ENCODE data around the gene SIT1. TPM values are rescaled to one million over a fixed set of nuclear protein-coding genes. Genes with fewer than 3 reads are reported as not detected.
A peak's percentile ranks its signal among the peaks of the same experiment; 100 is the strongest.

Gene SIT1
- total RNA-seq, 6 donors from 2014 or later: 1.1 to 3.1 (median 1.8) TPM; not detected in 1

DNA sequence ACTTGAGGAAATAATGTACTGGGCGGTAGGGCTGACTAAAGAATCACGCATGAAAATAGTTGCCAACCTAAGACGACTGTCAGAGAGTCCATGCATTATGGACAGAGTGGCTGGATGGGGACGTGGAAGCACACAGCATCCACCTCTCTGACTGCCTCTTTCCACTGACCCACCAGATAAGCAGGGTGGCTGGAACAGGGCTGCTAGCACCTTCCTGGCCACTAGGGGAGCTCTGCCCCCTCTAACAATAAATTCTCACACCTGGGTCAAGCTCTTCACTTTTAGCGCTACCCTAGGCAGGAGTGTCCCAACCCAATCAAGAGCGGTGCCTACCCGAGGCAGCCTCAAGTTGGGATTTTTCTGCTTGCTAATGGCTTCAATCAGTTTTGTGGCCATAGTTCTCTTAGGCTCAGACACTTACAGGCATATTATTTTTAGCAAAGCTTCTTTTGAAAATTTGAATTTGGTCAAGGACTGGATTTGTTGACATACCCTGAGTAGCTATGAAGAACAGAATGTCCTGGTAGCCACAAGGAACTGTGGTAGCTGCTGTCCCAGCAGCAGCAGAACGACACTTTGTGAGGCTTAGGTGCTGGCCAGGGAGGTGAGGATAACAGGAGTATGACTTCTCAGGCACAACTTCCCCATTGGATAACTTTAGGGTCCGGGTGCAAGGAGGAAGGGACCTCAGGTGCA, 45.9 kb upstream of the SIT1 start:
- DNase-seq (peak in 1 of 2 donors; percentile 71), ATAC-seq (ENCODE audit: low FRiP score in 2 of 2) (peak; percentile 81 to 89)
- peaks cover 44 to 61% (median 55%) of the 10 kb centered on the region in 4 donors for H3K36me3 ChIP-seq
- no peak overlapping the region for H3K4me3 ChIP-seq
- WGBS, 2 donors: 39 to 42% methylated on average over 9 of the region's 9 CpGs
- TF ChIP-seq, protein P1, sequence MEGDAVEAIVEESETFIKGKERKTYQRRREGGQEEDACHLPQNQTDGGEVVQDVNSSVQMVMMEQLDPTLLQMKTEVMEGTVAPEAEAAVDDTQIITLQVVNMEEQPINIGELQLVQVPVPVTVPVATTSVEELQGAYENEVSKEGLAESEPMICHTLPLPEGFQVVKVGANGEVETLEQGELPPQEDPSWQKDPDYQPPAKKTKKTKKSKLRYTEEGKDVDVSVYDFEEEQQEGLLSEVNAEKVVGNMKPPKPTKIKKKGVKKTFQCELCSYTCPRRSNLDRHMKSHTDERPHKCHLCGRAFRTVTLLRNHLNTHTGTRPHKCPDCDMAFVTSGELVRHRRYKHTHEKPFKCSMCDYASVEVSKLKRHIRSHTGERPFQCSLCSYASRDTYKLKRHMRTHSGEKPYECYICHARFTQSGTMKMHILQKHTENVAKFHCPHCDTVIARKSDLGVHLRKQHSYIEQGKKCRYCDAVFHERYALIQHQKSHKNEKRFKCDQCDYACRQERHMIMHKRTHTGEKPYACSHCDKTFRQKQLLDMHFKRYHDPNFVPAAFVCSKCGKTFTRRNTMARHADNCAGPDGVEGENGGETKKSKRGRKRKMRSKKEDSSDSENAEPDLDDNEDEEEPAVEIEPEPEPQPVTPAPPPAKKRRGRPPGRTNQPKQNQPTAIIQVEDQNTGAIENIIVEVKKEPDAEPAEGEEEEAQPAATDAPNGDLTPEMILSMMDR (IDR thresholded peaks at IDR 0.05): peak; percentile 79 to 92 (median 88)
- TF ChIP-seq POLR2AphosphoS5 (IDR thresholded peaks at IDR 0.05) (peak; percentile 15 to 65), POLR2A (IDR thresholded peaks at IDR 0.05) (no peak), EP300 (IDR thresholded peaks at IDR 0.05) (peak in 2 of 4 donors; percentile 75 to 87)
- H3K27me3 ChIP-seq: no peaks in the 10 kb centered on the region
- peaks cover 8 to 33% (median 21%) of the 10 kb centered on the region in 4 donors for H3K4me1 ChIP-seq
- peak overlapping the region; percentile 66 to 83 (median 79) for H3K27ac ChIP-seq
- no peaks in the 10 kb centered on the region for H3K9me3 ChIP-seq

DNA sequence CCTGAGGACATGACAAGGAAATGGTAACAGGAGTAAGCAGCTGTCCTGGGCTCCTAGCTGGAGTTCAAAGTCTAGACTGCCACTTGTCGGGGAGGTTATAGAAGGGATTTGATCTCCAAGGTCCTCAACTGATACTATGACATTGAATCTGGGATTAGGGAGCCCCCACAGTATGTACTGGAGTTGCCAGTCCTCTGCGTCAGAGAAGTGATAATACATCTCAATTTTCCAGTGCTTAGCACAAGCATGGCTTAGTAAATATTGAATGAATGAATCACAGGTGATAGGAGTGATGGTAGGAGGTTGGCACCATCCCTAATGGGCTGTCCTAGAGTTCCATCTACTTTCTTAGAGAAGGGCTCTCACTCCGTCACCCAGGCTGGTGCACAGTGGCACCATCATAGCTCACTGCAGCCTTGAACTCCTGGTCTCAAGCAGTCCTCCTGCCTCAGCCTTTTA, 45.2 kb upstream of the SIT1 start:
- H3K4me1 ChIP-seq: peaks cover 12 to 36% (median 26%) of the 10 kb centered on the region in 4 donors
- H3K9me3 ChIP-seq: no peaks in the 10 kb centered on the region
- H3K4me3 ChIP-seq: no peak overlapping the region
- peaks cover 37 to 55% (median 48%) of the 10 kb centered on the region in 4 donors for H3K36me3 ChIP-seq
- ATAC-seq (ENCODE audit: low FRiP score in 2 of 2) (no peak), DNase-seq (no peak)
- no peaks in the 10 kb centered on the region for H3K27me3 ChIP-seq
- TF ChIP-seq POLR2A (IDR thresholded peaks at IDR 0.05) (no peak), POLR2AphosphoS5 (IDR thresholded peaks at IDR 0.05) (no peak), EP300 (IDR thresholded peaks at IDR 0.05) (no peak)
- TF ChIP-seq, protein P1 (IDR thresholded peaks at IDR 0.05): no peak
- WGBS, 2 donors: 86 to 98% methylated on average over 3 of the region's 3 CpGs
- H3K27ac ChIP-seq: peak overlapping the region; percentile 66 to 83 (median 79)

DNA sequence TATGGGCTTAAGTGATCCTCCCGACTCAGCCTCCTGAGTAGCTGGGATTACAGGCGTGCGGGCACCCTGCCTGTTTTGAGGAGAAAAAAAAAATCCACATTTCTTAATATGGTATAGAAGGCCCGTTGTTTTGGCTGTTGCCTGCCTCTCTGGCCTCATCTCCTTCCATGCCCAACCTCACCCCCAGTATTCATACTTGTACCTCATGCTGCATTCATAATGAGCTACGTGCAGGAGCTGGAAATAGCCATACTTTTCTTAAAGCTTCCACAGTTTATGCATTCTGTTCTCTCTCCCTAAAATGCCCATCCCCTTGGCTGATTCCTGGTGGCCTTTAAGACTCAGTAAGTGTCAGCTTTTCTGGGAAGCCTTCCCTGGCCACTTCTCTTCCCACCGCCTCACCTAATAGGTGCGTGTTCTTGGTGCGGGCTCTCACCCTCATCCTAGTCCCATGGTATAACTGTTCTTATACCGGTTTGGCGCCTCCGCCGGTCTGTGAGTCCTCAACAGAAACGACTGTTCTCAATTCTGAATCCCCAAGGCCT, 41.1 kb upstream of the SIT1 start:
- Histone ChIP-seq H3K4me3 (no peak overlapping the region), H3K36me3 (peaks cover 0 to 14% (median 8%) of the 10 kb centered on the region in 4 donors), H3K9me3 (no peaks in the 10 kb centered on the region), H3K27me3 (no peaks in the 10 kb centered on the region), H3K4me1 (peaks cover 3 to 38% (median 24%) of the 10 kb centered on the region in 4 donors), H3K27ac (peak overlapping the region; percentile 77 to 93 (median 89))
- no peak for DNase-seq
- 81 to 84% methylated on average over 13 of the region's 13 CpGs for WGBS, 2 donors
- ATAC-seq (ENCODE audit: low FRiP score in 2 of 2): no peak
- no peak for TF ChIP-seq POLR2A (IDR thresholded peaks at IDR 0.05)
- TF ChIP-seq POLR2AphosphoS5 (IDR thresholded peaks at IDR 0.05): no peak
- TF ChIP-seq EP300 (IDR thresholded peaks at IDR 0.05): no peak
- TF ChIP-seq, protein P1 (IDR thresholded peaks at IDR 0.05): no peak

DNA sequence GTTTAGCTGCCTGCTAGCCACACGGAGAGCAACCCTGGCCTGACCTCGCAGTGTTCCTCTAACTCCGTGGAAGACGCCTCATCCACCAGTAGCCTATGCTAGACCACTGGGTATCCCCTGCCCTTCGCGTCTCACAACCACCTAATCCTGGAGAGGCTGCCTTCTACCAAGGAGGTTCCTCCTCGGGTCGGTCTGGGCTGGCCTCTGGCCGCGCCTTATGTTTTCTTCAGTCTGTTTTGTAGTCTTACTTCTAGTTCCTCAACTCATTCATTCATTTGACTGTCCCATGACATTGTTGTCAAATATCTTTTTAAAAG, 40.6 kb upstream of the SIT1 start:
- H3K27me3 ChIP-seq: no peaks in the 10 kb centered on the region
- no peak for DNase-seq
- ATAC-seq (ENCODE audit: low FRiP score in 2 of 2): peak; percentile 22 to 60
- peaks cover 3 to 33% (median 18%) of the 10 kb centered on the region in 4 donors for H3K4me1 ChIP-seq
- H3K27ac ChIP-seq: peak overlapping the region; percentile 77 to 93 (median 89)
- H3K36me3 ChIP-seq: peaks cover 0 to 11% (median 5%) of the 10 kb centered on the region in 4 donors
- peak overlapping the region; percentile 64 to 79 (median 74) for H3K4me3 ChIP-seq
- no peaks in the 10 kb centered on the region for H3K9me3 ChIP-seq
- WGBS, 2 donors: 17 to 19% methylated on average over 10 of the region's 10 CpGs
- TF ChIP-seq EP300 (IDR thresholded peaks at IDR 0.05) (no peak), POLR2A (IDR thresholded peaks at IDR 0.05) (no peak), POLR2AphosphoS5 (IDR thresholded peaks at IDR 0.05) (no peak)
- TF ChIP-seq, protein P1 (IDR thresholded peaks at IDR 0.05): no peak
